T-cell (primary cell): ENCODE data around the gene WDR44. TPM values are rescaled to one million over a fixed set of nuclear protein-coding genes. Genes with fewer than 3 reads are reported as not detected.
A peak's percentile ranks its signal among the peaks of the same experiment; 100 is the strongest.

Source experiments
- ATAC-seq, 4 experiments: fragments of 200-7000 bp in 3 of 4; fragments of 150-1000 bp in 1 of 4; cut with Tn5 transposase; replicated peaks in 1 of 4; 1 replicate in 3 of 4; 2 replicates in 1 of 4; pipeline ENCODE4 v1.10.0; 2021; ENCODE audit warnings: moderate library complexity in 3 of 4, mild to moderate bottlenecking in 2 of 4, moderate number of reproducible peaks in 1 of 4
- CTCF ChIA-PET, 2 donors: fragments of 300-600 bp; sonication (Branson Sonifier 250); formaldehyde crosslinking; loops; one replicate each; lab custom pipeline; 2022; ENCODE audit warnings: antibody characterized with exemption in 2 of 2; lab: Charles Lee
- POLR2A ChIA-PET, 2 donors: fragments of 300-600 bp; sonication (Branson Sonifier 250); formaldehyde crosslinking; loops; one replicate each; lab custom pipeline; 2022; ENCODE audit warnings: antibody characterized with exemption in 2 of 2; lab: Charles Lee
- DNase-seq, 35 experiments: peaks; one replicate each; pipeline versions ENCODE4 v3.0.0 to v3.0.0-alpha.2; 2013 to 2023
- H3K27ac ChIP-seq: one replicate; pipeline ENCODE4 v1.5.1; 2013; ENCODE audit warnings: low read length
- H3K27me3 ChIP-seq, 2 experiments: replicated peaks in 1 of 2; 1 replicate in 1 of 2; 2 replicates in 1 of 2; pipeline versions ENCODE4 v1.6.1 to v1.7.0; 2013; ENCODE audit warnings: low read length in 1 of 2, mixed read lengths in 1 of 2; ENCODE audit not compliant: control insufficient read depth in 2 of 2, insufficient read depth in 2 of 2; ENCODE audit errors: extremely low read depth in 1 of 2
- H3K36me3 ChIP-seq, 2 donors: 1 replicate in 1 of 2; 2 replicates in 1 of 2; pipeline versions ENCODE4 v1.6.1 to v1.7.0; 2013; ENCODE audit warnings: low read length in 1 of 2; ENCODE audit not compliant: control insufficient read depth in 2 of 2, insufficient read depth in 1 of 2; ENCODE audit errors: extremely low read depth in 1 of 2
- H3K4me1 ChIP-seq, 2 experiments: 1 replicate in 1 of 2; 2 replicates in 1 of 2; pipeline versions ENCODE4 v1.6.1 to v1.7.0; 2013; ENCODE audit warnings: low read length in 2 of 2, mixed read lengths in 1 of 2; ENCODE audit not compliant: insufficient read depth in 2 of 2, control insufficient read depth in 1 of 2; ENCODE audit errors: extremely low read depth in 1 of 2
- H3K4me3 ChIP-seq, 2 donors: 1 replicate in 1 of 2; 2 replicates in 1 of 2; pipeline versions ENCODE4 v1.5.1 to v1.7.0; 2013; ENCODE audit warnings: mild to moderate bottlenecking in 2 of 2, low read length in 1 of 2, moderate library complexity in 1 of 2; ENCODE audit not compliant: control insufficient read depth in 1 of 2; ENCODE audit errors: extremely low read depth in 1 of 2
- H3K9me3 ChIP-seq: 2 replicates; pipeline ENCODE4 v1.7.0; 2013
- H3K27ac Mint-ChIP-seq, 2 donors: one replicate each; pipeline ENCODE4 v1.8.0; 2020 to 2021; ENCODE audit warnings: mild to moderate bottlenecking in 2 of 2, mixed read lengths in 2 of 2
- H3K27me3 Mint-ChIP-seq, 2 donors: one replicate each; pipeline ENCODE4 v1.8.0; 2021 to 2022; ENCODE audit warnings: mixed read lengths in 2 of 2
- H3K36me3 Mint-ChIP-seq: one replicate; pipeline ENCODE4 v1.8.0; 2021; ENCODE audit warnings: mixed read lengths
- H3K4me1 Mint-ChIP-seq, 3 donors: one replicate each; pipeline ENCODE4 v1.8.0; 2020 to 2022; ENCODE audit warnings: mixed read lengths in 3 of 3, mild to moderate bottlenecking in 1 of 3
- H3K4me3 Mint-ChIP-seq, 3 donors: one replicate each; pipeline ENCODE4 v1.8.0; 2020 to 2022; ENCODE audit warnings: mild to moderate bottlenecking in 3 of 3, mixed read lengths in 3 of 3, moderate library complexity in 3 of 3
- H3K9me3 Mint-ChIP-seq, 3 donors: one replicate each; pipeline ENCODE4 v1.8.0; 2020 to 2022; ENCODE audit warnings: mixed read lengths in 3 of 3
- WGBS: methylation state at CpG from one replicate; pipeline ENCODE4 v1.1.5; 2013; ENCODE audit warnings: missing lambda C conversion rate; ENCODE audit not compliant: insufficient coverage; 5-methylcytosine and 5-hydroxymethylcytosine counted together
- total RNA-seq, 35 experiments: library from RNA in 6 of 35; stranded (reverse) in 6 of 35; fragments of 120-200 nt in 1 of 35; gene quantifications; one replicate each; pipeline versions ENCODE4 v1.2.1 to v1.2.4 and lab custom pipeline; 2013 to 2026

WDR44 gene
- total RNA-seq, 5 donors from 2014 or later (not counting 1 experiment from before 2014, with no cell fraction given): 13.6 to 21.4 (median 19.0) TPM

DNA sequence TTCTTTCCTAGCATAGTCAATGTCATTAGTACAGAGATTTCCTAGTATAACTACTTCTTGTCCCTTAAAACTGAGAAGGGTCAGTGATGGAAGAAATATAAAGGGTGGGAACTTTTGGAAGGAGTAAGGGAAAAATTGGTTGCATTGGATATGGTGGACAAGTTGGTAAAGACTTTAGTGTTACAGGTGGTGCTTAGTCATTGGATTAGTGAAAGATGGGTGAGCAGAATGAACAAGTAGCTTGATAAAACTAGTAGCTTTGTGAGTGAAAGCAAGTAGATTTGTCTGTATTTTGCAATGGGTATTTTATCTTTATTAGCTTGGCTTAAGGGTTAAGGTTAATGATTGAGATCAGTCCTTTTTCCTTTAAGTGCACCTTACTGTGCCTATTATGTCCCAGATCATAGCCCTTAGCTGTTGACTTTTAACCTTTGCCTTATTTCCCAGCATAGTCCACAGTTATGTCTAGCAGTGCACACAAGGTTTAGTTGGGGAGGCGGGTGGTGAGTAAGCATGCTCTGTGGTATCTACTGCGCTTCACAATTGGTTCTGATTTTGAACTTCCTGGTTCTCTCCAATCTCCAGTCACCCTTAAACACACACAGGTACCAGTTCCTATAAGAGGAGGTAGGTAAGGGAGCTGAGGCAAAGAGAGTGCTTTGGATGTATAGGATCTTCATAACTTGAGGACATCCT lies 9.5 kb downstream of the WDR44 start:
- POLR2A ChIA-PET: no interaction called here
- no peak overlapping the region for H3K27ac Mint-ChIP-seq

DNA sequence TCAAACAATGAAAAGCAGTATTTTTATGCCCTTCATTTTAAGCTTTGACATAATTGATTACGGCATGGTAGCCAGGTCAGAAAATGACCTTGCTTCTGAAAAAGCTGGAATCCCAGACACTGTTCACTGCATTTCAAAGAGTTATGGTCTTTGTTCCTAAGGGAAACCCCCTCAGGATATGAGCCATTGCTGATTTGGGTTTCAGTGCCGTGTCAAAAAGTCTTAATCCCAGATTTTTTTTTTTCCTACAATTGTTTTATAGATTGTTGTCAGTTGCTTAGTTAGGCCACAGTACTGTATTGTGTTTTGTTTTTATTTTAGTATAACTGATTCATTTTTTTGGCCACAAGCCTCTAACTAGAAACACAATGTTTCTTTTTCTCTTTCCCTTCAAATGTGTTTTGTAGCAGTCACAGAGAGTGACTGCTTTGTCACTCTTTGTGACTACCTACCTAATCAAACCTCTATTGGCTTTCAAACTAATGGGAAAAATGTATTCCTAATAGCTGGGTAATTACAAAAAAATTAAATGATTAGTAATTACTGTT lies 10.3 kb downstream of the WDR44 start:
- Mint-ChIP-seq H3K36me3 (no peaks in the 10 kb centered on the region), H3K9me3 (no peaks in the 10 kb centered on the region), H3K4me1 (peaks cover 36 to 59% (median 55%) of the 10 kb centered on the region in 3 donors), H3K27ac (no peak overlapping the region), H3K27me3 (peaks cover 0 to 4% of the 10 kb centered on the region in 2 donors), H3K4me3 (no peak overlapping the region)
- no peaks in the 10 kb centered on the region for H3K36me3 ChIP-seq
- WGBS: no CpG with 5 or more reads among the region's 2 CpGs
- peaks cover 12 to 18% of the 10 kb centered on the region in 2 experiments for H3K4me1 ChIP-seq
- no peaks in the 10 kb centered on the region for H3K9me3 ChIP-seq
- no peak for DNase-seq
- no peaks in the 10 kb centered on the region for H3K27me3 ChIP-seq
- H3K27ac ChIP-seq: no peak overlapping the region
- ATAC-seq: no peak
- ChIA-PET CTCF (interaction anchor here in 1 of 2 donors (0.7 kb wide), 1 partner anchor 23 kb away, joined by 3 read pairs; no protein-coding TSS in a partner anchor), POLR2A (interaction anchor here in 1 of 2 donors (0.6 kb wide), 1 partner anchor 46 kb away, joined by 3 read pairs; no protein-coding TSS in a partner anchor)
- no peak overlapping the region for H3K4me3 ChIP-seq

More for the DNA sequence above, 9.5 kb downstream of the WDR44 start:
- H3K4me3 Mint-ChIP-seq: no peak overlapping the region
- peak in 2 of 4 experiments; percentile 36 to 42 for ATAC-seq
- H3K9me3 ChIP-seq: no peaks in the 10 kb centered on the region
- H3K4me3 ChIP-seq: no peak overlapping the region
- H3K36me3 Mint-ChIP-seq: no peaks in the 10 kb centered on the region
- DNase-seq: no peak
- H3K27me3 Mint-ChIP-seq: no peaks in the 10 kb centered on the region
- no CpG with 5 or more reads among the region's 2 CpGs for WGBS
- no peaks in the 10 kb centered on the region for H3K9me3 Mint-ChIP-seq
- no peaks in the 10 kb centered on the region for H3K36me3 ChIP-seq
- no peak overlapping the region for H3K27ac ChIP-seq
- peaks cover 12 to 20% of the 10 kb centered on the region in 2 experiments for H3K4me1 ChIP-seq
- CTCF ChIA-PET: no interaction called here
- H3K4me1 Mint-ChIP-seq: peaks cover 31 to 59% (median 53%) of the 10 kb centered on the region in 3 donors
- no peaks in the 10 kb centered on the region for H3K27me3 ChIP-seq

DNA sequence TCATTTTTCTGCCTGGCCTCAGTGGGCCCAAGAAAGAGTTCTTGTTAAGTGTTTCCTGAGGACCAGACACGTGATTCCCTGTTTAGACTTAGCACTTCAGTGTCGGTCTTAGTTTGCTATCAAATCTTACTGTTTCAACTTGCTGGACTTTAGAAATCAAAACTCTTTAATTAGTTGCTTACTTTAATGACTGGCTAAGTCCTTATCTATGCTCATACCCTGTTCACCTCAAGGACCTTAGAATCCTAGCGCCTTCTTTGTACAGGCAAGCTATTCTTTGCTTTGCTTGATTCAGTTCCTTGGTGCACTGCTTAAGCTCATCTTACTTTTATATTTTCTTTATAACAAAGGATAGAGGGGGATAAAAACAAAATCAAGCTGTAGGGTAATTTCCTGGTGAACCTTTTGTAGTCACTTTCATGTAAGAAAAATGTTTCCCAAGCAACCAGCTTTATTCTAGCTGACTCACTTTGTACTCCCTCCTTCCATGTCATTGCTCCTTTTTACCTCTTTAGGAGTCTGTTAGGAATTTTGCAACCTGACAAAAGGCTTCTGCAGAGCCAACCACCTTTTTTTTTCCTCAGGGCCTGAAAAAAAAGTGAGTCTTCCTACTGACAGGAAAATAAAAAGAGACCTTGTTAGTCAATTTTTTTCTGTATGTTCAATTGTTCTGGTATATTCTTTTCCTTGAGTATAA lies 14.7 kb downstream of the WDR44 start:
- no peaks in the 10 kb centered on the region for H3K36me3 ChIP-seq
- peaks cover 4 to 7% of the 10 kb centered on the region in 2 experiments for H3K4me1 ChIP-seq
- Mint-ChIP-seq H3K27ac (no peak overlapping the region), H3K9me3 (no peaks in the 10 kb centered on the region), H3K27me3 (peaks cover 0 to 4% of the 10 kb centered on the region in 2 donors), H3K4me1 (peaks cover 19 to 51% (median 48%) of the 10 kb centered on the region in 3 donors), H3K36me3 (no peaks in the 10 kb centered on the region), H3K4me3 (peak overlapping the region in 1 of 3 donors; percentile 12)
- ChIA-PET POLR2A (no interaction called here), CTCF (no interaction called here)
- no peaks in the 10 kb centered on the region for H3K27me3 ChIP-seq
- DNase-seq: no peak
- H3K9me3 ChIP-seq: no peaks in the 10 kb centered on the region
- no peak overlapping the region for H3K27ac ChIP-seq
- H3K4me3 ChIP-seq: no peak overlapping the region
- no peak for ATAC-seq
- WGBS: no CpG with 5 or more reads among the region's 3 CpGs

DNA sequence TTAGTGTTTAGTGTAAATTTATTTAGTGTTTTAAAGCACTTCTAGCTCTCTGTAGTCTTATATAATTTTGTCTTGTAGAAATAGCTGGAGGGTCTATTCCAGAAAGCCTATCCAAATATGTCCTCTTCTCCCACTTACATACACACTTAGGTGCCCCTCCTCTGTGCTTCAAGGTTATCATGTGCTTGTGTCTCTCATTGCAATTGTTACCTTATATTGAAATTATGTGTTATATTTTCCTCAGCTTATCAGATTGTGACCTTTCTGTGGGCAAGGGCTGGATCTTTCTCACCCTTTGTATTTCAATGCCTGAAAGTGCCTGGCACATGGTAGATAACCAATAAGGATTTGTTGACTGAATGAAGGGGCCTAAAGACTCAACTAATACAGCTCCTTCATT lies 18.4 kb downstream of the WDR44 start:
- DNase-seq: no peak
- peaks cover 9% of the 10 kb centered on the region for H3K36me3 Mint-ChIP-seq
- ATAC-seq: no peak
- H3K4me1 ChIP-seq: peaks cover 0 to 7% of the 10 kb centered on the region in 2 experiments
- H3K9me3 ChIP-seq: no peaks in the 10 kb centered on the region
- H3K27ac Mint-ChIP-seq: no peak overlapping the region
- H3K27me3 Mint-ChIP-seq: peaks cover 0 to 4% of the 10 kb centered on the region in 2 donors
- no peaks in the 10 kb centered on the region for H3K27me3 ChIP-seq
- ChIA-PET CTCF (interaction anchor here in 1 of 2 donors (1.3 kb wide), 1 partner anchor 17 kb away, joined by 4 read pairs; no protein-coding TSS in a partner anchor), POLR2A (no interaction called here)
- no peaks in the 10 kb centered on the region for H3K36me3 ChIP-seq
- H3K4me3 ChIP-seq: no peak overlapping the region
- H3K4me3 Mint-ChIP-seq: no peak overlapping the region
- no peaks in the 10 kb centered on the region for H3K9me3 Mint-ChIP-seq
- peaks cover 19 to 44% (median 36%) of the 10 kb centered on the region in 3 donors for H3K4me1 Mint-ChIP-seq
- no peak overlapping the region for H3K27ac ChIP-seq

DNA sequence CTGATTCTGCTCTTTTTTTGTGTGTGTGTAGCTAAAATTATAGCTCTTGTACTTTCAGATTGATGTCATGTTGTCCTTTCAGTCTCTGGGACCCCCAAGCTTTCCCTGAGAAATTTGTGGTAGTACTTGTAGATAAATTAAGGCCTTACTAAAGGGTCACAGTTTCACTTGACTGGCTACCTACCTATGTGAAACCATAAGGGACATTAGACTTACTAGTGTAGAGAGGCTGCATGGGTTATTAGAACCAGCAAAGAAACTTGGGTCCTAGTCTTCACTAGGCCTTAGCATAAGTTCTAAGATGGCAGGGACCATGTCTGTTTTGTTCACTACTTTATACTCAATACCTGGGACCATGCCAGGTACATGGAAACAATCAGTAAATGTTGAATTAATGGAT lies 21.4 kb downstream of the WDR44 start:
- no peaks in the 10 kb centered on the region for H3K36me3 ChIP-seq
- no peak for ATAC-seq
- H3K4me1 ChIP-seq: no peaks in the 10 kb centered on the region
- Mint-ChIP-seq H3K27me3 (no peaks in the 10 kb centered on the region), H3K4me1 (peaks cover 7 to 29% (median 18%) of the 10 kb centered on the region in 3 donors), H3K9me3 (no peaks in the 10 kb centered on the region), H3K4me3 (no peak overlapping the region), H3K36me3 (peaks cover 9% of the 10 kb centered on the region), H3K27ac (no peak overlapping the region)
- DNase-seq: no peak
- no peak overlapping the region for H3K4me3 ChIP-seq
- no peak overlapping the region for H3K27ac ChIP-seq
- POLR2A ChIA-PET: interaction anchor here in 1 of 2 donors (0.6 to 0.7 kb wide), 2 partner anchors 22 to 913 kb away, joined by 3 read pairs; no protein-coding TSS in a partner anchor
- no peaks in the 10 kb centered on the region for H3K27me3 ChIP-seq
- H3K9me3 ChIP-seq: no peaks in the 10 kb centered on the region
- CTCF ChIA-PET: no interaction called here

DNA sequence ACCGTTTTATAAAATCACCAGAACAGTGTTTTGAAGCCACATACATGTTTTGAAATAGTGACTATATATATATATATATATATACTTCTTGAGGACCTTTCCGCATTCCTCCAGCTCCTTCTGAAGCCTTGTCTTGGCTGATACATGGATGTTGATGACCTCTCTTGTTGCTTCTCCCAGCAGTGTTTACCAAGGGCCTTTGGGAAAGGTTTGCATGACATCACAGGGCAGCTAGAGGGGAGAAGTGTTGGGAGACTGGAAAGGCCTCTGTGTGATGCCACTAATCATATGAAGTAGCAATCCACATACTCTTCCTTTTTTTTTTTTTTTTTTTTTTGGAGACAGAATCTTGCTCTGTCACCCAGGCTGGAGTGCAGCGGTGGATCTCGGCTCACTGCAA lies 22.5 kb downstream of the WDR44 start:
- peaks cover 6 to 25% (median 16%) of the 10 kb centered on the region in 3 donors for H3K4me1 Mint-ChIP-seq
- H3K36me3 Mint-ChIP-seq: peaks cover 9% of the 10 kb centered on the region
- no CpG with 5 or more reads among the region's 4 CpGs for WGBS

More for the DNA sequence above, 22.5 kb downstream of the WDR44 start:
- no peaks in the 10 kb centered on the region for H3K9me3 ChIP-seq
- Mint-ChIP-seq H3K27ac (no peak overlapping the region), H3K27me3 (no peaks in the 10 kb centered on the region), H3K9me3 (no peaks in the 10 kb centered on the region), H3K4me3 (no peak overlapping the region)
- CTCF ChIA-PET: no interaction called here
- H3K36me3 ChIP-seq: no peaks in the 10 kb centered on the region
- POLR2A ChIA-PET: no interaction called here
- ATAC-seq (no peak), DNase-seq (no peak)
- no peaks in the 10 kb centered on the region for H3K4me1 ChIP-seq
- H3K4me3 ChIP-seq: no peak overlapping the region
- H3K27ac ChIP-seq: no peak overlapping the region
- H3K27me3 ChIP-seq: no peaks in the 10 kb centered on the region
